ENCODE data around the gene TCEAL5.
"Not testable (repeated sequence)": the region's sequence is repeated elsewhere in the genome, so short reads cannot be mapped to it uniquely, and the experiment has no call there.

The TCEAL5 gene, protein sequence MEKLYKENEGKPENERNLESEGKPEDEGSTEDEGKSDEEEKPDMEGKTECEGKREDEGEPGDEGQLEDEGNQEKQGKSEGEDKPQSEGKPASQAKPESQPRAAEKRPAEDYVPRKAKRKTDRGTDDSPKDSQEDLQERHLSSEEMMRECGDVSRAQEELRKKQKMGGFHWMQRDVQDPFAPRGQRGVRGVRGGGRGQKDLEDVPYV

GRCh38 chrX:103276581-103277002 lies at the start of gene TCEAL5:
TSS of gene TCEAL5 (minus strand) at chrX:103276750. CDS start at chrX:103274563, 2,187 bp downstream.
- peak; percentile 25 to 71 for DNase-seq

GRCh38 chrX:103311399-103311780 lies 34.8 kb upstream of the TCEAL5 start:
- no peak for DNase-seq

GRCh38 chrX:103310555-103311398 lies 34.2 kb upstream of the TCEAL5 start, which contains the start of gene BEX2:
TSS of gene BEX2 (minus strand) at chrX:103310990. CDS start at chrX:103309976, 1,014 bp downstream.
- peak; percentile 81 to 84 for DNase-seq

- DNase-seq: no peak
Observed at GRCh38 chrX:103309860-103310554, 33.5 kb upstream of the TCEAL5 start.

DNA sequence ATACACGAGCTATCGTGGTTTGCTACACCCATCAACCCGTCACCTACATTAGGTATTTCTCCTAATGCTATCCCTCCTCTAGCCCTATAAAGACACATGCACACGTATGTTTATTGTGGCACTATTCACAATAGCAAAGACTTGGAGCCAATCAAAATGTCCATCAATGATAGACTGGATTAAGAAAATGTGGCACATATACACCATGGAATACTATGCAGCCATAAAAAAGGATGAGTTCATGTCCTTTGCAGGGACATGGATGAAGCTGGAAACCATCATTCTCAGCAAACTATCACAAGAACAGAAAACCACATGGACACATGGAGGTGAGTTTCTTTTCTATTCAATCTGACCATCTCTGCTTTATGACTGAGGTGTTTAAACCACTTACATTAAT lies 29.1 kb upstream of the TCEAL5 start:
- DNase-seq: not testable (repeated sequence)

DNA sequence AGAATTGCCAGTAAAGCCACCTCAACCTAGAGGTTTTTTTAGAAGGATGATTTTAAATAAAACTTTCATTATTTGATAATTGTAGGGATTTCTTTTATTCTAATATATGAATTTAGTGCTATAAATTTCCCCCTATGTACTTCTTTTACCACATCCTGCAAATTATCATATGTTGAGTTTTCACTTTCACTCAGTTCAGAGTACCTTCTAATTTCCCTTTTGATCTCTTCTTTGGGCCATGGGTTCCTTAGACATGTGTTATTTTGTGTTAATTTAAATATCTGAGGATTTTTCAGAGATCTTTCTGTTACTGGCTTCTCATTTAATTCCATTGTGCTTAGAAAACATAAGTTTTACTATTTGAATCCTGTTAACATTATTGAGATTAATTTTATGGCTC lies 28.2 kb upstream of the TCEAL5 start:
- no peak for DNase-seq

GRCh38 chrX:103293118-103293517 lies 16.6 kb upstream of the TCEAL5 start:
- DNase-seq: no peak

- no peak for DNase-seq
Observed at GRCh38 chrX:103279624-103280023, 3.1 kb upstream of the TCEAL5 start.

DNA sequence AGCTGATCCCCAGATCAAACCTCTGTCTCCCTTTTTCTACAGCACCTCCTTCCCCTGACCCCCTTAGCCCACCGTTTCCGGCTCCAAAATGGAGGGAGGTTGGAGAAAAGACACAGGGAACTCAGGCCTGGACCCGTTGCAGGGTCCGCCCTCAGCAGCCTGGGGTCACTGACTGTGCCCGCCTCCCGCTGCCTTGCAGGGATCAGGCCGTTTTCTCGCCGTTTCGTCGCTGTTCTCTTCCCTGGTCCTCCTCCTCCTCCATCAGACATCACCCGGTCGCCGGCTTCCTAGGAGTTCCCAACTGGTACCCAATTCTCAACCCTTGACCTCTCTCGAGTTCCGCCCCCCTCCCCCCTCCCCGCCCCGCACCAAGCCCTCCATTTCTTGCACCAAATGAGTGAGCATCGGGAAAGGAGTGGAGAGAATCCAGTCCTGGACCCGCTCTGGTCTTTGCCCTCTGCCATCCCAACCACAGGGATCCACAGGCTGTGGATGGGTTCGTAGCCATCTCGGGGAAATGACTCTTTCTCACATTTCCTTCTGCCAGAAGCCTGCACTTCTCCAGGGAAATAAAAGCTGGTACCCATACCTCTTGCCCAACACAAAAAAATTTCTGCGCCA lies 493 bp downstream of the TCEAL5 start:
- no peak for DNase-seq

GRCh38 chrX:103274284-103274683 lies 2.3 kb downstream of the TCEAL5 start:
- DNase-seq: no peak

DNA sequence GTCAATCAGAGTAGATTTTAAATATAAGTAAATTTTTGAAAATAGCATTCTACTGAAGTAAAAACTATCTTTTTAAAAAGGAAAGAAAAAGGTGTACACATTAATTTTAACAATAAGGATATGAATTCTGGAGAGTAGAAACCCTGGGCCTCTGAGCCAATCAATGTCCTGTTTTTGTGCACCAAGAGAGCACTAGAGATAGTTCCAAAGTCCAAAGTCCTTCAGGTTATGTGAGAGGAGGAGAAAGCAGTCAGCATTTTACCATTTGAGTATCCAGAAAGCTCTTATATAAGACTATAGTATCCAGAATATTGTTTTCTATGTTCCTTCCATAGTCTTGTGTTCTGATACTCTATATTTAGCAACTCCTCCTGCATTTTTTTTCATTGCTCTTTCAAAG lies 18.3 kb downstream of the TCEAL5 start:
- DNase-seq: no peak

- DNase-seq: no peak
Observed at GRCh38 chrX:103256651-103257050, 19.9 kb downstream of the TCEAL5 start.

DNA sequence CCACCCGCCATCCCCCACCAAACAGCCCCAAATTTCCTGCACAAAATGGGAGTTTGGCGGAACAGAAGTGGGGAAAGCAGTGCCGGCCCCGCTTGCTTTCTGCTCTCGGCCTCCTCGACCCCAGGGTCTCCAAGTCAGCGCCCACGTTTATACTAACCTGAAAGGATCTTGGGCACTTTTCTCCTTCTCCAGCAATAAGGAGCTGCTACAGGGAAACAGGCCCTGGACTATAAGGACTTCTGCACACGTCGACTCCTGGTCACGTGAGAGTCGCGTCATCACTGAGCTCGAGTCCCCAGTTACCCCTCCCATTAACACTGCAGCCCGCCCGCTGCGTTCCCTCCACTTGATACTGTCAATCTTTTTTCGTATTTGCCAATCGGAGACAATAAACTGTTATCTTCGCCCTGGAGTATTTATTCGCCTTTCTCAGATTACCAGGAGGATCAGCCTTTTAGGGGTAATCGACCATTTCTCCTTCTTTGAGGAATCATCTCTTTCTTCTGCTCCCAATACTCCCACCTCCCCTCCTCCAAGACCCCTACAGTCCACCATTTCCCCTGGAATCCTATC lies 21.5 kb downstream of the TCEAL5 start, which contains the start of gene TCEAL8:
Gene TCEAL8, minus strand, starts transcription at position 235 of the 573 bp plus-strand sequence. CDS start 1,176 bp downstream, outside the sequence.
- DNase-seq: peak; percentile 84 to 91

- peak; percentile 69 to 72 for DNase-seq
Observed at GRCh38 chrX:103254171-103254824, 22.3 kb downstream of the TCEAL5 start.

DNA sequence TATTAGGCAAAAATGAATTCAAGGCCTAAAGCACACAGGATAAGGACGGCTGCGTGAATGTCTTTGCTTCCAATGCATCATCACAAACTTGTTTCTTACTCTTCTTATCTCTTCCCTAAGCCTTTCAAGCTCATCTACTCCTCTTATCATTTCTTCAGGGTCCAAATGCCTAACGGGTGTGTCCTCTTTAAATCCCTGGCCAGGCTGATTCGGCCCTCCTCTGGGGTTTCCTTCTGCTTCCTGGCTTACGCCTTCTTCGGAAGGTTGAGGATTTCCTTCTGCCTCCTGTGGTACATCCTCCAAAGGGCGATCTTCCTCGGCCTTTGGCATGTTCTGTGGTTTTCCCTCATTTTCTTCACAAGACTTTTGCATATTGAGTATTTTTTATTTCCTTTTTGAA lies 22.9 kb downstream of the TCEAL5 start:
- DNase-seq: no peak

GRCh38 chrX:103250977-103251376 lies 25.6 kb downstream of the TCEAL5 start:
- DNase-seq: no peak

GRCh38 chrX:103249805-103250204 lies 26.7 kb downstream of the TCEAL5 start:
- DNase-seq: no peak

DNA sequence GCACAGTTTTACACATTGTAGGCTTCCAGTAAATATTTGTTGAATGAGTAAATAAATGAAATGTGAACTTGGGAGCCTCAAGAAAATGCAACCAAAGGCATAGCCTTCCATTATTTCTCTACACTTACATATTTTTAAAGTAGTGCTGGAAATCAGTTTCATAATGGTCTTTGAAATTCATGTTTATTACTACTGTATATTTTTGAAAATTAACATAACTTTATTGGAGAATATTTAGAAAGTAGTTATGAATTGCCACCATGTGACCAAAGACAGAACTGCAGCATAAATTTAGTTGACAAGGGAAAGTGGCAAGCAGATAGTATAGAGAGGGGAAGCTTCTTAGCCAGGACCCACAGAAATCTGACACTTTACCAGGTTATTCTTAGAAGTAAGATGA lies 28.0 kb downstream of the TCEAL5 start:
- peak in 1 of 2 experiments; percentile 4 for DNase-seq

DNA sequence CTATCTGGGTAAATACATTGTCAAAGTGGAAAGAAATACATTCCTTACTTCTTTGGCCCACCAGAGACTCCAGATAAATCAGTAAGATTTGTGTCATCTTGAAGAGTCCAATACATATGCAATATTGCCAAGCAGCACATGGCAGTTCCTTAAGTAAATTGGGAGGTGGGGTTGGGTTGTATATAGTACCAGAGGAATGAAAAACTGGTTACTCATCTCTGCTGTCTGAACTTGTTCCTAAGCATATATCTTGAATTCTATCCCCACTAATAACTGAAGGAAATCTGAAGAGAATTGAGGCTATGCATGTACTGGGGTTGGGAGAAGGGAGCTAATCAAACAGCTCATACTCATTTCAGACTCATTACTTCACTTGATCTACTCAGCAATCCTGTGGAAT lies 36.4 kb downstream of the TCEAL5 start:
- no peak for DNase-seq

GRCh38 chrX:103236296-103236695 lies 40.3 kb downstream of the TCEAL5 start:
- no peak for DNase-seq

GRCh38 chrX:103235608-103236007 lies 40.9 kb downstream of the TCEAL5 start:
- not testable (repeated sequence) for DNase-seq

DNA sequence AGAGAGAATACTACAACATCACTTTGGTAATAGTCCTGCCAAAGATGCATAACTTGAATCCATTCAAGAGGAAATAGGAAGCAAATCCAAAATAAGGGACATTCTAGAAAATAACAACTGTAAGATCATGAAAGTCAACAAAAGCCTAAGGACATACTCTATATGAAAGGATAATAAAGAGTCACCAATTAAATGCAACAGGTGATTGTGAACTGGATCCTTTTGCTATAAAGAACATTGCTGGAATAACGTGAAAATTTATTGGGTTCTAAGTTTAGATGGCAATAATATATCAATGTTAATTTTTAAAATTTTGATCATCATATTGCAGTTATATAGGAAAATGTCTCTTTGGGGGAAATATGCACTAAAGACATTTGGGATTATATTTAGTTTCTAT lies 41.7 kb downstream of the TCEAL5 start:
- DNase-seq: no peak

Data from NCI-H524 (cell line).